IMR-90 (cell line): ENCODE results near the gene MYO5A. TPM values are rescaled to one million over a fixed set of nuclear protein-coding genes. Genes with fewer than 3 reads are reported as not detected.

ENCODE experiments used
- ATAC-seq: fragments of 200-7000 bp; cut with Tn5 transposase; 2 replicates; pipeline ENCODE4 v1.9.1; 2020; ENCODE audit warnings: low read depth, mild to moderate bottlenecking, moderate library complexity
- BruUV-seq: library from RNA; stranded (reverse); fragments of 400-500 nt; replicated peaks from 2 replicates; lab custom pipeline; 2021; lab: Mats Ljungman, UMichigan
- CTCF ChIA-PET: fragments of 300-600 bp; formaldehyde crosslinking; extraction: SDS; loops from one replicate; lab custom pipeline; 2021; ENCODE audit warnings: antibody characterized with exemption; lab: Yijun Ruan, JAX
- POLR2A ChIA-PET: fragments of 300-600 bp; sonication (Branson Sonifier 250); formaldehyde crosslinking; loops from one replicate; lab custom pipeline; 2022; ENCODE audit warnings: antibody characterized with exemption; ENCODE audit not compliant: unreplicated experiment; lab: Charles Lee
- DNase-seq: peaks from one replicate; pipeline ENCODE4 v3.0.0; 2013
- H2AFZ ChIP-seq: replicated peaks from 2 replicates; pipeline ENCODE3; 2013; ENCODE audit warnings: low read length, mild to moderate bottlenecking; ENCODE audit not compliant: poor library complexity
- H2AK5ac ChIP-seq: 2 replicates; pipeline ENCODE4 v1.6.1; 2013; ENCODE audit warnings: low read depth, low read length, inconsistent platforms
- H2AK9ac ChIP-seq: replicated peaks from 2 replicates; pipeline ENCODE3; 2013; ENCODE audit warnings: mild to moderate bottlenecking, low read depth, low read length, moderate library complexity; ENCODE audit not compliant: poor library complexity
- H2BK120ac ChIP-seq: 2 replicates; pipeline ENCODE4 v1.6.1; 2013; ENCODE audit warnings: low read depth, low read length, inconsistent platforms
- H2BK15ac ChIP-seq: 3 replicates; pipeline ENCODE4 v1.6.1; 2013; ENCODE audit warnings: low read depth, low read length, inconsistent platforms
- H2BK20ac ChIP-seq: 2 replicates; pipeline ENCODE4 v1.6.1; 2013; ENCODE audit warnings: low read depth, mild to moderate bottlenecking, inconsistent platforms, low read length, moderate library complexity
- H2BK5ac ChIP-seq: 2 replicates; pipeline ENCODE4 v1.6.1; 2013; ENCODE audit warnings: mild to moderate bottlenecking, low read depth, low read length, inconsistent platforms; ENCODE audit not compliant: poor library complexity, severe bottlenecking
- H3K14ac ChIP-seq: replicated peaks from 2 replicates; pipeline ENCODE4 v1.6.1; 2013; ENCODE audit warnings: low read depth, low read length, inconsistent platforms
- H3K18ac ChIP-seq: 2 replicates; pipeline ENCODE4 v1.6.1; 2013; ENCODE audit warnings: low read depth, low read length, control low read depth
- H3K23ac ChIP-seq: 2 replicates; pipeline ENCODE4 v1.6.1; 2013; ENCODE audit warnings: low read depth, low read length, inconsistent platforms
- H3K27ac ChIP-seq: 2 replicates; pipeline ENCODE4 v1.5.1; 2013; ENCODE audit warnings: mild to moderate bottlenecking, control low read depth, low read length; ENCODE audit not compliant: insufficient read depth
- H3K27me3 ChIP-seq: 2 replicates; pipeline ENCODE4 v1.6.1; 2013; ENCODE audit warnings: low read length; ENCODE audit not compliant: control insufficient read depth, insufficient read depth
- H3K36me3 ChIP-seq: 2 replicates; pipeline ENCODE4 v1.6.1; 2013; ENCODE audit warnings: low read length, mixed read lengths; ENCODE audit not compliant: control insufficient read depth, insufficient read depth
- H3K4ac ChIP-seq: 2 replicates; pipeline ENCODE4 v1.6.1; 2013; ENCODE audit warnings: low read depth, low read length, inconsistent platforms
- H3K4me1 ChIP-seq: 2 replicates; pipeline ENCODE4 v1.6.1; 2013; ENCODE audit warnings: low read length, mixed read lengths; ENCODE audit not compliant: control insufficient read depth, insufficient read depth
- H3K4me2 ChIP-seq: 2 replicates; pipeline ENCODE4 v1.6.1; 2013; ENCODE audit warnings: low read depth, mild to moderate bottlenecking, control low read depth, low read length, moderate library complexity
- H3K4me3 ChIP-seq: 2 replicates; pipeline ENCODE4 v1.5.1; 2013; ENCODE audit warnings: low read depth, mild to moderate bottlenecking, control low read depth, low read length, moderate library complexity; ENCODE audit not compliant: insufficient read depth
- H3K56ac ChIP-seq: 2 replicates; pipeline ENCODE4 v1.6.1; 2013; ENCODE audit warnings: low read length, inconsistent platforms; ENCODE audit not compliant: insufficient read depth; ENCODE audit errors: extremely low read depth
- H3K79me1 ChIP-seq, 2 experiments: 2 replicates each; pipeline ENCODE4 v1.6.1; 2013; ENCODE audit warnings: low read length in 2 of 2, inconsistent platforms in 1 of 2, low read depth in 1 of 2
- H3K9ac ChIP-seq: 2 replicates; pipeline ENCODE4 v1.6.1; 2013; ENCODE audit warnings: low read depth, low read length, control low read depth
- H3K9me1 ChIP-seq: 2 replicates; pipeline ENCODE4 v1.6.1; 2013; ENCODE audit warnings: low read length, inconsistent platforms; ENCODE audit not compliant: insufficient read depth
- H3K9me3 ChIP-seq: 2 replicates; pipeline ENCODE4 v1.6.1; 2013; ENCODE audit warnings: low read length; ENCODE audit not compliant: control insufficient read depth, insufficient read depth
- H4K20me1 ChIP-seq: 2 replicates; pipeline ENCODE4 v1.6.1; 2013; ENCODE audit warnings: low read length, inconsistent platforms; ENCODE audit not compliant: insufficient read depth
- H4K5ac ChIP-seq: 2 replicates; pipeline ENCODE4 v1.6.1; 2013; ENCODE audit warnings: mild to moderate bottlenecking, low read depth, low read length, control low read depth
- H4K8ac ChIP-seq, 2 experiments: 2 replicates each; pipeline ENCODE4 v1.6.1; 2013; ENCODE audit warnings: low read depth in 2 of 2, low read length in 2 of 2, control low read depth in 1 of 2, inconsistent platforms in 1 of 2
- H4K91ac ChIP-seq: 2 replicates; pipeline ENCODE4 v1.6.1; 2013; ENCODE audit warnings: low read depth, low read length, inconsistent platforms; ENCODE audit not compliant: insufficient read depth
- BHLHE40 ChIP-seq: fragments of 150-350 bp; IDR thresholded peaks from 2 replicates; pipeline ENCODE4 v1.6.1; 2016; ENCODE audit warnings: mild to moderate bottlenecking, low read depth, low read length
- CEBPB ChIP-seq: IDR thresholded peaks from 2 replicates; pipeline ENCODE4 v1.6.1; 2012; ENCODE audit warnings: low read depth, low read length, improper control_type of control experiment
- CHD1 ChIP-seq: IDR thresholded peaks from 2 replicates; pipeline ENCODE4 v1.6.1; 2012; ENCODE audit warnings: low read depth, low read length, improper control_type of control experiment
- FOS ChIP-seq: fragments of 150-350 bp; IDR thresholded peaks from 2 replicates; pipeline ENCODE4 v1.6.1; 2016; ENCODE audit warnings: low read depth, low read length
- MAFK ChIP-seq: IDR thresholded peaks from 2 replicates; pipeline ENCODE4 v1.6.1; 2012; ENCODE audit warnings: low read depth, low read length, improper control_type of control experiment
- MAZ ChIP-seq: IDR thresholded peaks from 2 replicates; pipeline ENCODE4 v1.6.1; 2012; ENCODE audit warnings: low read depth, mild to moderate bottlenecking, low read length, improper control_type of control experiment, moderate library complexity, borderline replicate concordance
- MXI1 ChIP-seq: IDR thresholded peaks from 2 replicates; pipeline ENCODE4 v1.6.1; 2012; ENCODE audit warnings: low read depth, mild to moderate bottlenecking, low read length, moderate library complexity, borderline replicate concordance
- NFE2L2 ChIP-seq: fragments of 150-350 bp; IDR thresholded peaks from 2 replicates; pipeline ENCODE4 v1.6.1; 2016; ENCODE audit warnings: low read depth, mild to moderate bottlenecking, low read length
- POLR2A ChIP-seq: IDR thresholded peaks from 2 replicates; pipeline ENCODE4 v1.6.1; 2012; ENCODE audit warnings: mild to moderate bottlenecking, low read depth, low read length
- RCOR1 ChIP-seq: IDR thresholded peaks from 2 replicates; pipeline ENCODE4 v1.6.1; 2012; ENCODE audit warnings: mild to moderate bottlenecking, low read length, improper control_type of control experiment; ENCODE audit not compliant: insufficient replicate concordance
- RFX5 ChIP-seq: IDR thresholded peaks from 2 replicates; pipeline ENCODE4 v1.8.0; 2012; ENCODE audit warnings: low read depth, mild to moderate bottlenecking, low read length, moderate library complexity
- SMC3 ChIP-seq: fragments of 150-350 bp; IDR thresholded peaks from 2 replicates; pipeline ENCODE4 v1.6.1; 2016; ENCODE audit warnings: low read depth, mild to moderate bottlenecking, antibody characterized with exemption, low read length, moderate library complexity
- WGBS, 2 experiments: methylation state at CpG; one replicate each; pipeline versions ENCODE4 v1.1.5 to v1.1.7; 2013; ENCODE audit warnings: missing lambda C conversion rate in 2 of 2; ENCODE audit not compliant: insufficient read length in 1 of 2; ENCODE audit errors: extremely low coverage in 2 of 2; 5-methylcytosine and 5-hydroxymethylcytosine counted together
- dilution Hi-C: fragments of 300-500 bp; cut with HindIII; formaldehyde crosslinking; loops from one replicate; pipeline ENCODE4 v1.14.3; 2018; ENCODE audit warnings: low sequenced_read_pairs; ENCODE audit not compliant: unreplicated experiment
- in situ Hi-C: fragments of 300-500 bp; cut with MboI; formaldehyde crosslinking; loops from 3 replicates; pipeline ENCODE4 v1.14.3; 2019; ENCODE audit warnings: low sequenced_read_pairs, inconsistent platforms, mixed read lengths
- intact Hi-C: fragments of 100-400 bp; cut with micrococcal nuclease; formaldehyde crosslinking; loops from 2 replicates; pipeline ENCODE4 v1.10.0; 2022
- polyA plus RNA-seq, 3 experiments: library from polyadenylated mRNA; depleted of rRNA; stranded (reverse); fragments of >200 nt; gene quantifications; 2 replicates each; pipeline ENCODE4 v1.2.3, GENCODE V29; 2012; ENCODE audit warnings: low replicate concordance in 1 of 3
- total RNA-seq: library from RNA; depleted of rRNA; stranded (reverse); fragments of >200 nt; gene quantifications from 2 replicates; pipeline ENCODE4 v1.2.3, GENCODE V29; 2012
- TF ChIP-seq, protein P1 (sequence below): conservative IDR thresholded peaks from 2 replicates; pipeline ENCODE4 v1.5.1; 2012; ENCODE audit warnings: mild to moderate bottlenecking, low read depth, low read length, improper control_type of control experiment
- TF ChIP-seq, protein P2 (sequence below): fragments of 150-350 bp; IDR thresholded peaks from 2 replicates; pipeline ENCODE4 v1.6.1; 2017; ENCODE audit warnings: mild to moderate bottlenecking, antibody characterized with exemption, low read length, low read depth
- TF ChIP-seq, protein P3 (sequence below): fragments of 150-350 bp; IDR thresholded peaks from 2 replicates; pipeline ENCODE4 v1.6.1; 2016; ENCODE audit warnings: low read depth, mild to moderate bottlenecking, low read length, moderate library complexity, borderline replicate concordance

MYO5A gene
- total and polyA plus RNA-seq, 2 of the 4 experiments (the other 2 are of a cell fraction): 19.4 to 69.2 TPM

DNA sequence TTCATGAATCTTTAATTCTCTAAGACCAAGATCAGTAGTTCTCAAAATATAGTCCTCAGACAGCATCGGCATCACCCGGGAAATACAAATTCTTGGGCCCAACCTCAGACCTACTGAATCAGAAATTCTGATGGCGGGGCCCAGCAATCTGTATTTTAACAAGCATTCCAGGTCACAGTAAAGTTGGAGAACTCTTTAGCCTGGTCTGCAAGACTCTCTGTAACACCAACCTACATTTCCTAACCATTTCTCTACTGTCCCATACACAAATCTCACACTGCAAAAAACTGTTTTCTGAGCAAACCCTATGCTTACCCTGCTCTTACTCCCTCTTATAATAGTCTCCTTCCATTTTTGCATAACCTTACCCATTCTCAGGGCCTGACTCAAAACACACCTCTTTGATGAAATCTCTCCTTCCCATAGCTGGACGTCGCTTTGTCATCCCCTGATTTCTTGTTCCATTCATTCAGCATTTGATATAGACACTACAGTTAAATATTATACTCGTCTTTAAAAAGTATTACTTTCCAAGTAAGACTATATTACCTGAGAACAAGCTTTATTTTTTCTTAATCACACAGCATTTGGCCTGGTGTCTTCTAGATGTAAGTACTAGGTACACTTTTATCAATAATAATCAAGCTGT, 149.8 kb downstream of the MYO5A start:
- Histone ChIP-seq H2BK15ac (no peak overlapping the region), H3K4ac (no peak overlapping the region), H4K91ac (no peak overlapping the region), H4K5ac (no peak overlapping the region), H3K14ac (no peak overlapping the region), H3K36me3 (peaks cover 24% of the 10 kb centered on the region), H4K20me1 (no peaks in the 10 kb centered on the region), H3K23ac (no peak overlapping the region), H2BK20ac (no peak overlapping the region), H2AK9ac (no peak overlapping the region), H3K4me3 (no peak overlapping the region), H3K9ac (no peak overlapping the region), H2AFZ (no peak overlapping the region), H3K79me1 (no peaks in the 10 kb centered on the region), H3K27ac (no peak overlapping the region), H3K18ac (no peak overlapping the region), H3K9me1 (0 out of 2 replicates have a peak, but pooled peaks cover 3% of the 10 kb centered on the region), H3K4me2 (no peak overlapping the region), H3K56ac (no peak overlapping the region), H3K9me3 (peaks cover 2% of the 10 kb centered on the region; the same call in 1 of the 2 replicates), H3K4me1 (peaks cover 3% of the 10 kb centered on the region; the same call in 1 of the 2 replicates), H4K8ac (no peak overlapping the region), H2AK5ac (no peak overlapping the region), H2BK120ac (no peak overlapping the region), H2BK5ac (no peak overlapping the region), H3K27me3 (no peaks in the 10 kb centered on the region)
- in situ Hi-C loops: no loop called here
- no peak for DNase-seq
- ChIA-PET POLR2A (interaction anchor here (0.6 kb wide), 1 partner anchor 38 kb away, joined by 4 read pairs; no protein-coding TSS in a partner anchor), CTCF (no interaction called here)
- TF ChIP-seq FOS (no peak), RFX5 (no peak), CEBPB (no peak), MAFK (no peak), CHD1 (no peak), MAZ (no peak), MXI1 (no peak), BHLHE40 (no peak), SMC3 (no peak), POLR2A (no peak), RCOR1 (no peak), NFE2L2 (no peak)
- TF ChIP-seq, protein P1, sequence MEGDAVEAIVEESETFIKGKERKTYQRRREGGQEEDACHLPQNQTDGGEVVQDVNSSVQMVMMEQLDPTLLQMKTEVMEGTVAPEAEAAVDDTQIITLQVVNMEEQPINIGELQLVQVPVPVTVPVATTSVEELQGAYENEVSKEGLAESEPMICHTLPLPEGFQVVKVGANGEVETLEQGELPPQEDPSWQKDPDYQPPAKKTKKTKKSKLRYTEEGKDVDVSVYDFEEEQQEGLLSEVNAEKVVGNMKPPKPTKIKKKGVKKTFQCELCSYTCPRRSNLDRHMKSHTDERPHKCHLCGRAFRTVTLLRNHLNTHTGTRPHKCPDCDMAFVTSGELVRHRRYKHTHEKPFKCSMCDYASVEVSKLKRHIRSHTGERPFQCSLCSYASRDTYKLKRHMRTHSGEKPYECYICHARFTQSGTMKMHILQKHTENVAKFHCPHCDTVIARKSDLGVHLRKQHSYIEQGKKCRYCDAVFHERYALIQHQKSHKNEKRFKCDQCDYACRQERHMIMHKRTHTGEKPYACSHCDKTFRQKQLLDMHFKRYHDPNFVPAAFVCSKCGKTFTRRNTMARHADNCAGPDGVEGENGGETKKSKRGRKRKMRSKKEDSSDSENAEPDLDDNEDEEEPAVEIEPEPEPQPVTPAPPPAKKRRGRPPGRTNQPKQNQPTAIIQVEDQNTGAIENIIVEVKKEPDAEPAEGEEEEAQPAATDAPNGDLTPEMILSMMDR: no peak
- TF ChIP-seq, protein P2, sequence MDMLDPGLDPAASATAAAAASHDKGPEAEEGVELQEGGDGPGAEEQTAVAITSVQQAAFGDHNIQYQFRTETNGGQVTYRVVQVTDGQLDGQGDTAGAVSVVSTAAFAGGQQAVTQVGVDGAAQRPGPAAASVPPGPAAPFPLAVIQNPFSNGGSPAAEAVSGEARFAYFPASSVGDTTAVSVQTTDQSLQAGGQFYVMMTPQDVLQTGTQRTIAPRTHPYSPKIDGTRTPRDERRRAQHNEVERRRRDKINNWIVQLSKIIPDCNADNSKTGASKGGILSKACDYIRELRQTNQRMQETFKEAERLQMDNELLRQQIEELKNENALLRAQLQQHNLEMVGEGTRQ: no peak
- TF ChIP-seq, protein P3, sequence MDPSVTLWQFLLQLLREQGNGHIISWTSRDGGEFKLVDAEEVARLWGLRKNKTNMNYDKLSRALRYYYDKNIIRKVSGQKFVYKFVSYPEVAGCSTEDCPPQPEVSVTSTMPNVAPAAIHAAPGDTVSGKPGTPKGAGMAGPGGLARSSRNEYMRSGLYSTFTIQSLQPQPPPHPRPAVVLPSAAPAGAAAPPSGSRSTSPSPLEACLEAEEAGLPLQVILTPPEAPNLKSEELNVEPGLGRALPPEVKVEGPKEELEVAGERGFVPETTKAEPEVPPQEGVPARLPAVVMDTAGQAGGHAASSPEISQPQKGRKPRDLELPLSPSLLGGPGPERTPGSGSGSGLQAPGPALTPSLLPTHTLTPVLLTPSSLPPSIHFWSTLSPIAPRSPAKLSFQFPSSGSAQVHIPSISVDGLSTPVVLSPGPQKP: no peak
- dilution Hi-C loops: no loop called here
- 100% methylated on average over 3 of the region's 6 CpGs; no CpG with 5 or more reads in 1 of the 2 experiments for WGBS, 2 experiments
- intact Hi-C loops: no loop called here
- no peak for ATAC-seq
- BruUV-seq: no TSS peak
